Measurements from ENCODE around the gene CNTNAP2. TPM values are rescaled to one million over a fixed set of nuclear protein-coding genes. Genes with fewer than 3 reads are reported as not detected.

CNTNAP2 gene
- total RNA-seq, 1 experiment from 2014 or later: 64.5 TPM

GRCh38 chr7:148223738-148224137 lies 2107.1 kb downstream of the CNTNAP2 start:
- no peak overlapping the region for H3K14ac ChIP-seq (ENCODE audit: insufficient read depth, low read length)
- H3T11ph ChIP-seq (ENCODE audit: low read length): no peak overlapping the region
- no peak overlapping the region for H2AFZ ChIP-seq (ENCODE audit: low read length)
- no CpG with 5 or more reads among the region's 3 CpGs for WGBS (ENCODE audit: extremely low coverage, insufficient read length, low lambda C conversion rate)
- no peak overlapping the region for H2BK12ac ChIP-seq (ENCODE audit: insufficient read length, low read depth, low read length)
- H2BK120ac ChIP-seq (ENCODE audit: low read depth, low read length, poor library complexity, severe bottlenecking): no peak overlapping the region
- H3K18ac ChIP-seq (ENCODE audit: insufficient read length, low read depth, low read length): no peak overlapping the region
- H3K79me1 ChIP-seq (ENCODE audit: insufficient read depth, low read depth, low read length, poor library complexity, severe bottlenecking): no peaks in the 10 kb centered on the region
- H3K9ac ChIP-seq (ENCODE audit: extremely low read depth, insufficient read length, low read length): no peak overlapping the region
- H3K4ac ChIP-seq (ENCODE audit: low read depth, low read length): no peak overlapping the region
- no peak overlapping the region for H3K56ac ChIP-seq (ENCODE audit: insufficient read length, low read depth, low read length)
- Mint-ChIP-seq H3K9me3 (peaks cover 0 to 6% of the 10 kb centered on the region in 2 experiments; a peak in 3 of 5 replicates), H3K27me3 (ENCODE audit: low read depth) (no peaks in the 10 kb centered on the region; the same call in 1 of the 2 replicates), H3K4me3 (no peak overlapping the region), H3K36me3 (ENCODE audit: insufficient read depth in 1 of 3, low read depth in 3 of 3) (no peaks in the 10 kb centered on the region; a peak in 1 of 7 replicates), H3K4me1 (peaks cover 7 to 8% of the 10 kb centered on the region in 2 experiments), H3K27ac (no peak overlapping the region)
- H3K9me3 ChIP-seq (ENCODE audit: control insufficient read depth, low read depth, low read length): no peaks in the 10 kb centered on the region
- no peak overlapping the region for H3K4me2 ChIP-seq (ENCODE audit: insufficient read depth, insufficient read length, low read length)
- H3K27me3 ChIP-seq (ENCODE audit: insufficient read depth, low read length): no peaks in the 10 kb centered on the region
- DNase-seq: no peak
- H4K5ac ChIP-seq (ENCODE audit: insufficient read length, low read depth, low read length): no peak overlapping the region
- H2BK20ac ChIP-seq (ENCODE audit: low read depth, low read length, poor library complexity, severe bottlenecking): no peak overlapping the region
- TF ChIP-seq CTCF (conservative IDR thresholded peaks at IDR 0.05): no peak
- no peaks in the 10 kb centered on the region for H3K4me1 ChIP-seq (ENCODE audit: insufficient read depth, low read length)
- no peak overlapping the region for H2AK5ac ChIP-seq (ENCODE audit: insufficient read length, low read length)
- H4K91ac ChIP-seq (ENCODE audit: insufficient read length, low read depth, low read length): no peak overlapping the region
- no peaks in the 10 kb centered on the region for H3K23me2 ChIP-seq (ENCODE audit: insufficient read length, low read depth, low read length, poor library complexity, severe bottlenecking)
- H3K27ac ChIP-seq (ENCODE audit: insufficient read length, low read depth, low read length): no peak overlapping the region
- H4K20me1 ChIP-seq (ENCODE audit: control insufficient read depth, insufficient read depth, insufficient read length): no peaks in the 10 kb centered on the region
- H4K8ac ChIP-seq (replicated peaks; ENCODE audit: insufficient read length, low read depth, low read length): no peak overlapping the region
- no peak overlapping the region for H3K23ac ChIP-seq (ENCODE audit: insufficient read length, low read depth, low read length)
- no peak overlapping the region for H2BK5ac ChIP-seq (ENCODE audit: insufficient read length, low read length)
- no peak overlapping the region for H2BK15ac ChIP-seq (ENCODE audit: low read depth, low read length)
- no peaks in the 10 kb centered on the region for H3K79me2 ChIP-seq (ENCODE audit: insufficient read depth, low read length)
